HEK293T (cell line): ENCODE measurements around the gene NLGN4Y.

Experiments used
- BHLHE40 ChIP-seq: fragments of 450-650 bp; IDR thresholded peaks from 2 replicates; pipeline ENCODE4 v1.6.1; 2016; ENCODE audit warnings: mild to moderate bottlenecking, moderate library complexity, borderline replicate concordance
- CTBP1 ChIP-seq: fragments of 450-650 bp; IDR thresholded peaks from 2 replicates; pipeline ENCODE4 v1.6.1; 2016; ENCODE audit warnings: borderline replicate concordance
- ELF4 ChIP-seq: fragments of 450-650 bp; IDR thresholded peaks from 2 replicates; pipeline ENCODE4 v1.6.1; 2017; ENCODE audit warnings: antibody characterized with exemption
- FOXA1 ChIP-seq: fragments of 450-650 bp; IDR thresholded peaks from 2 replicates; pipeline ENCODE4 v1.6.1; 2016; ENCODE audit warnings: mild to moderate bottlenecking
- FOXK2 ChIP-seq: fragments of 450-650 bp; IDR thresholded peaks from 2 replicates; pipeline ENCODE4 v1.6.1; 2016; ENCODE audit warnings: mild to moderate bottlenecking
- SP1 ChIP-seq: fragments of 450-650 bp; IDR thresholded peaks from 2 replicates; pipeline ENCODE4 v1.6.1; 2017

DNA sequence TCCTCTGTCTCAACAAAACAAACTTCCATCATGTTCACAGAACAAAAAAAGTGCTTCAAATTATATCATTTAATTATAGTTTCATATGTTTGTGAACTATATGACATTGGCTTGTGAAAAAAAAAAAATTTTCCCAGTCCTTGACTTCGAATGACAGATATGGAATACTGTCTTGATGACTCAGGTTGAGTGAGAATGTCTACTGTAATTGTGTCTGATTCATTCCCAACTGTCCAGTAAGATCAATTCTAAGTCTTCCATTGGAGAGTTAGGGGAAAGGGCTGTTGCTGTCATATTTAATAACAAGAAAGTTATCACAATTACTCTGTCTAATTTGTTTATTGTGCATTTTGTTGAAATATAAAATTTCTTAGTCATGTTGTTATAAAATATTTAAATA, 34.1 kb upstream of the NLGN4Y start:
- TF ChIP-seq FOXA1 (no peak), SP1 (no peak), FOXK2 (no peak), ELF4 (no peak), CTBP1 (no peak), BHLHE40 (no peak)
